GM18519 (cell line): ENCODE measurements around the gene IQCE.
"Not testable (repeated sequence)": the region's sequence is repeated elsewhere in the genome, so short reads cannot be mapped to it uniquely, and the experiment has no call there.

ENCODE experiments used
- ATAC-seq: cut with Tn5 transposase; IDR thresholded peaks from one replicate; pipeline ENCODE4 v1.9.1; 2021; ENCODE audit warnings: mild to moderate bottlenecking, moderate library complexity; ENCODE audit not compliant: unreplicated experiment, low FRiP score

The IQCE gene

DNA sequence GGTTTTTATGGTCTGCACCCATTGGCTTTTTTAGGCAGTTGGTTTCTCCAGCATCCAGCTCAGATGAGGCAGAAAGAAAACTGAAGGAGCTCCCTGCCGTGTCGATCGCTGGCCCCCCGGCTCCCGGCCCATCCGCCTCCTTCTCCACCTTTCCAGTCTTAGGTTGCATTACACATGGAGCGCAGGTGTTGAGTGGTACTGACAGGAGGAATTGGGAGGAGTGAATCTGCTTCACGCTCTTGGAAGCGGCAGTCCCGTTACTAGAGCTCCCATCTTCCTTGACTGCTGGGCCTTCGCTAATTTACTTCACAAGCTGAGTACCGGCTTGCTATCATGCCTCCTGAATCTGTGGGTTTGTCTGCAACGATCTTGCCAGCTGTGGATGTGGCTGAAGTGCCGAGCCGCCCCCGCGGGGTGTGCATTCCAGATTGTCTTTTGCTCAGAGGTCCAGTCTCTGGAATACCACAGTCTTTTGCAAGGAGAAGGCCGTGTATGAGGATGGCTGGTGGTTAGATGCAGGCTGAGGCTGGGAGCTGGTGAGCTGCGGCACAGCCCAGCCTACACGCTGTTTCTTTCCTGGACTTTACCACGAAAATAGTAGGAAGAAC is 17.1 kb downstream of the IQCE start:
- ATAC-seq = no peak

DNA sequence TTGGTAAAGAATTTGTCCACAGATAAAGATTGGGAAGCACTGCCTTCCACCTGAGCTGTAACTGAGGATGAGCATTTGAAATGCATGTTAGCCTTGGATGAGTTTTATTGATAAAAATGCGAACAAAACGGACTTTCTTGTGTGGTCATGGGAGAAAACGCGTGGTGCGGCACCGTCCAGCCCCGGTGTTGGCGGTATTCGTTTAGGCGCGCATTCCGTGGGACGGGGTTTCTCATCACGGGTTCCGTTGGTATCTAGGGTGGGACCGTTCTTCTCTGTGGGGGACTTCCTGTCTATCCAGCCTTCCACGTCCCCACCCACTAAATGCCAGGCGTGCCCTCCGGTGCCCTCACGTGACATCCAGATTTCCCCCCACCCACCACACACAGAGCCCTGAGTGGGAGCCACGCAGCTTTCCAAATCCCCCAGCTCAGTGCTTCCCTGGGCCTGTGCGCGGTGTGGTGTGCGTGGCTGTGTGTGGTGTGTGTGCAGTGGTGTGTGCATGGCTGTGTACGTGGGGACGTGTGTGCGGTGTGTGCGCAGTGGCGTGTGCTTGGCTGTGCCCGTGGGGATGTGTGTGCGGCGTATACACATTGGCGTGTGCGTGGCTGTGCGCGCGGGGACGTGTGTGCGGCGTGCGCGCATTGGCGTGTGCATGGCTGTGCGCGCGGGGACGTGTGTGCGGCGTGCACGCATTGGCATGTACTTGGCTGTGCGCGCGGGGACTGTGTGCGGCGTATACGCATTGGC is 18.1 kb downstream of the IQCE start:
- ATAC-seq = no peak

DNA sequence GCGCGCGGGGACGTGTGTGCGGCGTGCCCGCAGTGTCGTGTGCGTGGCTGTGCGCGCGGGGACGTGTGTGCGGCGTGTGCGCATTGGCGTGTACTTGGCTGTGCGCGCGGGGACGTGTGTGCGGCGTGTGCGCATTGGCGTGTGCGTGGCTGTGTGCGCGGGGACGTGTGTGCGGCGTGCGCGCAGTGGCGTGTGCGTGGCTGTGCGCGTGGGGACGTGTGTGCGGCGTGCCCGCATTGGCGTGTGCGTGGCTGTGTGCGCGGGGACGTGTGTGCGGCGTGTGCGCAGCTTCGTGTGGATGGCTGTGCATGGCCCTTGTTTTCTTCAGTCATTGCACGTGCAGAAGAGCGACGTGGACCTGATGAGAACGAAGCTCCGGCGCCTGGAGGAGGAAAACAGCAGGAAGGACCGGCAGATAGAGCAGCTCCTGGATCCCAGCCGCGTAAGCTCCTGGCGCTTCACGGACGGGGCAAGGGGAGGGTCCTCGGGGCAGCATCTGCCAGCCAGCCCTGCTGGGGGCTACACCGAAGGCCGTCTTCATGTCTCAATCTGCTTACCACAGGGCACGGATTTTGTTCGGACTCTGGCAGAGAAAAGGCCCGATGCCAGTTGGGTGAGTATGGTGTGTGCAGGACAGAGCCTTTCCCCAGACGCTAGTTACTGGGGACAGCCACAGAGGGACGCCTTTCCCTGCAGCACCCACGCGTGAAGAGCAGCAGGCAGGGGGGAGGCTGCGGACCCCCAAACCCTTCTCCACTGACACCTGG is 19.3 kb downstream of the IQCE start:
- no peak for ATAC-seq

DNA sequence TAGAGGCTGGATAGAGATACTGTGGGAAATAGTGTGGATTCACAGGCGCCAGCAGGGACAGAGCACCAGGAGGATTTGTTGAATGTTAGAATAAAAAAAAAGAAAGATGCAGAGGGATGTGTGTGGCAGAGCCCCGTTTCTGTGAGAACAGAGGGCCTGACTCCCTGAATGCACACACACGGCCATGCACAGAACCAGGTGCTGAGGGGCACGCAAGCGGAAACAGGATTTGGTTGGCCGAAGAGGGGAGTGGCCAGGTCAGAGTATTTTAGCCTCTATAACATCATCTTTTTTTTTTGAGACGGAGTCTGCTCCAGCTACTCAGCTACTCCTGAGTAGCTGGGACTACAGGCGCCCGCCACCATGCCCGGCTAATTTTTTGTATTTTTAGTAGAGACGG is 21.9 kb downstream of the IQCE start:
- no peak for ATAC-seq

DNA sequence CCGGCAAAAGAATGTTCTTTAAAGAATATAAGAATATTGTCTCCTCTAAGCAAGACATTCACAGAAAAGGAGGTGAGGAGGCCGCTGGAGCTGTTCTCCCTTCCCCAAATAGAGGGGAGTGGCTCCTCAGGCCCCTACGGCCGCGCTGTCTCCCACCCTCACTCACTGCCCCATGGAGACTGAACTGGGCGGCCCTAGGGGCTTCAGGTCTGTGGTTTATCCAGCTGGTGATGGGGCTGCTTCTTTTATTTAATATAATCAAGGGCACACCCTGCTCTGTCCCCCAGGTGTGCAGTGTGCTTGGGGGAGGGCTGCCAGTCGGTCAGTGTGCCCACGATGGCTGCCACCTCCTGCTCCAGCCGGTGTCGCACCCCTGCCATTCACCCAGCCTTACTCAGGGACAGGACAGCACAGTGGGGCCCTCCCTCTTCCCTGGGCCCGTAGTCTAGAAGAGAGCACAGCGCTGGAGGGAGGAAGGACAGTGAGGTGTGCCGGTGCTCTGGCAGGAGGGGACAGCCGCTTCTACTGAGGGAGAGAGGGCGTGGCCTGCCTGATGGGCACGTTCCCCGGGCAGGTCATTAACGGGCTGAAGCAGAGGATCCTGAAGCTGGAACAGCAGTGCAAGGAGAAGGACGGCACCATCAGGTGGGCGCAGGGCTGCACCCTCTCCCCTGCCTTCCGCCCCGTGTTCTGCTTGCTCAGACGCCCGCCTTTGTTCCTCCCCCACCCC is 23.4 kb downstream of the IQCE start:
- ATAC-seq = no peak

DNA sequence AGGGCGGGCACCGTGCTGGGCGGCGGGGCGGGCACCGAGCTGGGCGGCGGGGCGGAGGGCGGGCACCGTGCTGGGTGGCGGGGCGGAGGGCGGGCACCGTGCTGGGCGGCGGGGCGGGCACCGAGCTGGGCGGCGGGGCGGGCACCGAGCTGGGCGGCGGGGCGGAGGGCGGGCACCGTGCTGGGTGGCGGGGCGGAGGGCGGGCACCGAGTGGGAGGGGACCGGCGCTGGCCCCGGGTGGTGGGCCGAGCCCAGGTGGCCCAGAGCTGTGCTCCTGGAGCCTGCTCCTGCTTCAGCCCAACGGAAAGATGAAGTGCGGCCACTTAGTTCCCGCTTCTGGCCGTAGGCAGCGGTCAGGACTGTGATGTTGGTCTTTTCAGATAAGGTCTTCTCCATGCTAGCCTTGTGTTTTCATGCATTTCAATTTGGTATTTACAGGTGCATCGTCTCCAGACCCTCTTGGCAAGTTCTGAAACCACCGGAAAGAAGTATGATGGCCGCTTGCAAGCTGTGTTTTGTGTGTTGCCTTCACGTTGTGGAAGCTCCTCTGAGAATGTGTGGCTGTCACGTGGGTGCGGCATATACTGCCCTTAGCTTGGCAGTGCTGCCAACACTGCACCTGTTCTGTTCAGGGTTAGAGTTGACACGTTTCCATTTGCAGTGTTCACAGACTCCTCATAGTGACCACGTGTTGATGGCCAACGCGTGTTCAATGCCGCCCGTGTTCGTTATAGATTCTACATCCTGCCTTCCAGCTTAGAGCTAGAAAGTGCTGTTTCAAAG is 25.2 kb downstream of the IQCE start:
- no peak for ATAC-seq

DNA sequence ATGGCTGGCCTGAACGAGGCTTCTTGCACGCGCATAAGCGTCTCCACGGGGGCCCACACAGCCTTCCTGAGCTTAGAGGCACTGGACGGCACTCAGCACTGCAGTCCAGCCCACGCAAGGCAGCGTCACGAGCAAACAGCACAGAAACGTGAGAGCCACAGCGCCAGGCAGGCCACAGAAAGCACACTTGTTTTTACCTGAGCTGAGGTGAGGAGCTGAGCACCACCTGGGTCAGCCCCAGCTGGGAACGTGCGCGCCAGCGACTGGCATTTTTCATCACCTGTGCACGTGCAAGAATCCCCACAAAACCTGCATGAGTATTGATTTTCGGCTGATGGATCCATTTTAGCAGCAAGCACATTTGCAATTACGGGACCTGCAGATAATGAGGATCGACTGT is 26.7 kb downstream of the IQCE start:
- ATAC-seq = no peak

DNA sequence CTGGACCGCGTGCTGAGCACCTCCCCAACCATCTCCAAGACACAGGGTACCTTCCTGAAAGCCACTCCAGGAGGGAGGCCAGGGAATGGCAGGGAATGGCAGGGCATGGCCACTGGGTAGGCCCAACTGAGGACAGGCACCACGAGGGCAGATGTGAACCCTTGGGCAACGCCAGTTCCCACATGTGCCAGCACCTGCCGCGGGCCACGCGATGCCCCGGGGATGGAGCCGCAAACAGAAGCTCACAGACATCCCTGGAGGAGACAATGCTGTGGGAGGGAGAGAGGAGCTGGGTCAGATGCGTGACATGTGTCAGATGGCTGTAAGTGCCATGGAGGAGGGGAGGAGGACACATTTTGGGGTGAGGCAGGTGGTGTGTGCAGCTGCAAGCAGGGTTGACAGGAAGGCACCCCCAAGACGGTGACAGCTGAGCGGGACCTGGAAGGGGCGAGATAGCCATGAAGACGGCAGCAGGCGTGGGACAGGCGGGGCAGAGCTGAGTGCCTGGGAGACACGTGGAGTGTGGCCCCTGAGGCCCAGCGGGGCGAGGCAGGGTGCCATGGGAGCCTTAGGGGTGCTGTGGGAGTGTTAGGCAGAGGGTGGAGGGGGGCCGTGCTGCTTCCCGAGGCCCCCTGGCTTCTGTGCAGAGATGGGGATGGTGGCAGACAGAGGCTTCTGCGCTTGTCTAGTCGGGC is 27.7 kb downstream of the IQCE start:
- no peak for ATAC-seq

DNA sequence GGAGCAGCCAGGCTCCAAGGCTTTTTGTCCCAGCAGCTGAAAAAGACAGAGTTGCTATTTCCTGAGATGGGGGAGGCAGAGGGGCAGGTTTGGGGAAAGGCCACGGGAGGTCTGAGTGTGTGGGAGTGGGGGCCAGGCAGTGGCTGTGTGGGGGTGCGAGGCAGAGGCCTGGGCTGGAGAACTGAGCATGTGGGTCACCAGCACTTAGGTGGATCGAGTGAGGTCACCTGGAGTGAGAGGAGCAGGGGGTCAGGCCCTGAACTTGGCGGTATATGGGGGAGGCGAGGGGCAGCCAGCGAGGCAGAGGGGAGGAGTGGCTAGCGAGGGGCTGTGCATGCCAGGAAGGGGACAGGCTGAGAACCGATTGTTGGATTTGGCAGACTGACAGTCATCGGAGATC is 28.4 kb downstream of the IQCE start:
- no peak for ATAC-seq

DNA sequence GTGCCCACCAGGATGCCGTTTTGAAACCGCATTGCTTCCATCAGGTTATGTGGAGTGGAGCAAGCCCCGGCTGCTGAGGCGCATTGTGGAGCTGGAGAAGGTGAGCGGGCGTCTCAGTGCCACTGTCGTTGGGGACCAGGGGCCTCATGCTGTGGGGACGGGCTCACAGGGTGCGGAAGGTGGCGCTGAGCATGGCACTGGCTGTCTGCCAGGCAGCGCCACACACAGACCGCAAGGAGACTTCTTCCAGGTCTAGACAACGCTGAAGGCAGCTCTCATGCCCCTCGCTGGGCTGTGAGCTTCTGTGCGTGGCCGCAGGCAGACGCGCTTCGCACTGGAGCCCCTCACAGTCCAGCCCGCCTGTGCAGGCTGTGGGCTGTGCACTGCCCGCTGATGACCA is 29.0 kb downstream of the IQCE start:
- ATAC-seq = no peak

DNA sequence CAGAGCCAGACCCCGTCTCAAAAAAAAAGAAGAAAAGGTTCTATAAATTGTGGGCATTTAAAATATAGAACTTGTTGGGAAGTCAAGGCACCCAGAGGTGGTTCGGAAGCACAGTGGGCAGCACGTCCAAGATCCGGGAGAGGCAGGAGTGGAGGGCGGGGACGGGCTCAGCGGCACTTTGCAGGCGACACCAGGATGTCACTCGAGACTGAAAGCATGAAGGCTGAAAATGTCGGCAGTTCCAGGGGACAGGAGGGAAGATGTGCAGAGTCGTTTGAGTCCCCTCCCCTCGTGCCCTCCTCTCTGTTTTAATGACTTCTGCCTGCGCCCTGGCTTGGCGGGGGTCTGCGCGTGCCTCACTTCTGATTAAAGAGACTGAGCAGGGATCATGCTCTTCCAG is 30.6 kb downstream of the IQCE start:
- ATAC-seq = no peak

DNA sequence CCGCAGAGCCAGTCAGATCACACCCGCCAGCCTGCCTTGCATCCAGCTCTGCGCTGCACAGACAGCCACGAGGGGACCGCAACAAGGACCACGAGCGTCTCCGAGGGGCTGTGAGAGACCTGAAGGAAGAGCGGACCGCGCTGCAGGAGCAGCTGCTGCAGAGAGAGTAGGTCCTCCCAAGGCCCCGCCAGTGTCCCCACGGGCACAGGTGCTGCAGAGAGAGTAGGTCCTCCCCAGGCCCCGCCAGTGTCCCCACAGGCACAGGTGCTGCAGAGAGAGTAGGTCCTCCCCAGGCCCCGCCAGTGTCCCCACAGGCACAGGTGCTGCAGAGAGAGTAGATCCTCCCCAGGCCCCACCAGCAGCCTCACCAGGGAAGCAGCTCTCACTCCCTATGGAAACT is 31.2 kb downstream of the IQCE start:
- ATAC-seq = not testable (repeated sequence)

DNA sequence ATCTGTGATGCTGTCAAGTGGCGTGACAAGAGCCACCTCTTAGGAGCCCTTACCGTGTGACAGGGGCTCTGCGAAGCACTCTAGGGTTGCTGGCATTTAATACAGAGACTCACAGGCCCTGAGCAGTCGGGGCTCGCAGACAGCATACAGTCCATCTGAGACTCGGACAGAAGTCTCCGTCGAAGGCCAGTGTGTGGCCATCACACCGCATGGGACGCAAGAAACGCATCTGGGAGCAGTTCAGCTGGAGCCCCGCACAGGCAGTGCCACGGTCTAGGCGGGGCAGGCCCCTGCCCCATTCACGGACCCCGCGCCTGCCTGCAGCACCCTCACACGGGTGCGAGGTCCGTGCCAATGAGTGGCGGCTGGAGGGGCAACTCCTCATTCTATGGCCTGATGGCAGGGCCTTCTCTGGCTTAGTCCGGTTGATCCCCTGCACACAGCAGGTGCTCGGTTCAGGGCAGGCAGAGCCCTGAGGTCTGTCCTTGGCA is 33.6 kb downstream of the IQCE start:
- no peak for ATAC-seq

DNA sequence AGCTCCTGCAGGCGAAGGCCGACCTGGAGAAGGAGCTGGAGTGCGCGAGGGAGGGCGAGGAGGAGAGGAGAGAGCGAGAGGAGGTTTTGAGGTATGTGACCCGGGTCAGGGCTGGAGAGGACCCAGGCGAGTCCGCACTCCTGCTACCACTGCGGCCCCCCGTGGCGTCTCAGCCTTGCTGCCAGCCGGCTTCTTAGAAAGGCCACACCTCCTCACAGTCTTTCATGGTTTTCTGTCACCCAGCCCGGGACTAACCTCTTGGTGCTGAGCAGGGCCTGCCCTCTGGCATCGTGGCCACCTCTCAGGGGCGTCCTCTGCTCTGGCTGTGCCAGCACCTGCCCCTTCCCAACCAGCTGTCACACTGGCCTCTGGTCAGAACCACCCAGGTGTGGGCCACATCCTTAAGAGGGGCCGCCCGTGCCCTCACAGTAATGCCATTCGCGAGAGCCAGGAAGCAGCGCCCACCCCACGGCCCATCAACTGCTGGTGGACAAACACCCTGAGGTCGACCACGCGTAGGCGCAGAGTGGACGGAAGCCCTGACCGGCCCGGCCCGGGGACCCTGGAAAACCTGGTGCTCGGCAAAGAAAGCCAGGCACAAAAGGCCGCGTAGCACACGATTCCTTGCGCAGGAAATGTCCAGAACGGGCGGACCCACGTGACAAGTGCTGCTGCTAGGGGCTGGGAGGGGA is 34.4 kb downstream of the IQCE start:
- no peak for ATAC-seq

DNA sequence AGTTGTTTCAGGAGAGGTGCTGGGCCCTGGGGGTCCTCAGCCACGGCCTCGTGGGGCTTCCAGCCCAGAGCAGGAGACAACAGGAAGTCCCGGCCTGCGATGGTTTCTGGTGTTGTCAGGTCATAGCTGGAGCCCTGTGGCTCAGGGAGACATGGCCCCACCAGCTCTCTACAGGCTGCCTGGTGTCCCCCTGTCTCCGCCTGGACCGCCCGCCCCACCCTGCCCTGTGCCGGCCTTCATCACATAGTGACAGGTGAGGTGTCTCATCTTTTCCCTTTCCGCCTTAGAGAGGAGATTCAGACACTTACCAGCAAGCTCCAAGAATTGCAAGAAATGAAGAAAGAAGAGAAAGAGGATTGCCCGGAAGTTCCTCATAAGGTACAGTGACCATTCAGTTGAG is 35.8 kb downstream of the IQCE start:
- no peak for ATAC-seq

DNA sequence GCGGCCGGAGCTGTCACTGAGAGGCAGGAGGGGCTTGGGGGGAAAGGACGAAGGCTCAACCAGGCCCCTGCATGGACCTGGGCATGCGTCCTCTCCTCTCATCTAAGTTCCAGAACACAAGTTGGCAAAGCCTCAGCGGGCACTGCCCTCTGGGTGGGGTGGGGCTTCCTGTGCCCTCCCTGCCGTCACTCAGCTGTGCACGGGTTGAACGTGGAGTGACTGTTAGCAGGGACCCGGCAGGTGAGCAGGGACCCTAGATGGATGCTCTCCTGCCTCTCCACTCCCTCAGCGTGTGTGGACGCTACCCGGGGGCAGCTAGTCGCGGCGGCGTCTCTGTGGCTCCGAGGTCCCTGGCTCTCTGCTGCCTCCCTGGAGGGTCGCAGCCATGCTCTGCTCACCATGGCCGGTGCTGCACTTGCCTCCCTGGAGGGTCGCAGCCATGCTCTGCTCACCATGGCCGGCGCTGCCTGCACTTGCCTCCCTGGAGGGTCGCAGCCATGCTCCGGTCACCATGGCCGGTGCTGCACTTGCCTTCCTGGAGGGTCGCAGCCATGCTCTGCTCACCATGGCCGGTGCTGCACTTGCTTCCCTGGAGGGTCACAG is 36.6 kb downstream of the IQCE start:
- no peak for ATAC-seq

DNA sequence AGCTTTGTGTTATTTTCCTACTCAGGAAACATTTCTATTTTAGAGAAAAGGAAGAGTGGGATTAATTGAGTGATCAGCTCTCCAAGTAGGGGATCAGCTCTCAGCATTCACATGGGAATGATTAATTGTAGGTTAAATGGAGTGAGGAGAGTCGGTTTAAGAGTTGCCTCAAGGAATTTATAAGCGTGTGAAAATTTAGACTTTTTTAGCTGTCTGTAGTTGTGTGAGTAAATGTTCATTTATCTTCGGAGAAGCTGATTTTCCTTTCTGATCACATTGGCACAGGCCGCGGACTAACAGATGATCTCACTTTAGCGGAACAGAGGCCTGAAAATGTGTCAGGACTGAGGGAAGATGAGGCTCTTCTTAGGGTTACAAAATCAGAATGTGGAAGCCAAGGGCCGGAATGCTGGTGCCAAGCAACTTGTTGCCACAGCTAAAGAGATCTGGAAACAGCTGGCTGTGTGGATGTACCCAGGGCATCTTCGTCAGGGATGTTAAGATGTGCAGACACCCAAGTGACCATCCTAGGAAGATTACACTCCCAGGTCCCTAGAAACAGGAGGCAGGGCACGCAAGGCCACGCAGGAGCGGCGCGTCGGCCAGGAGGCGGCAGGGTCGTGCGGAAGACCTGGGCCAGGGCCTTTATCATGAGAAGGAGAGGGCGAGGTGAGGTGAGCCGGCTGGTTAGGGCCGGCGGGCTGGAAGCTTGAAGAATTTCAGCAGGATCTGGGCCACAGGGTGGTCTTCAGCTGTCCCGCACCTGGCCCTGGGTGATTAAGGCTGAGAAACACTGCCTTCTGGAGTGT is 37.9 kb downstream of the IQCE start:
- no peak for ATAC-seq

DNA sequence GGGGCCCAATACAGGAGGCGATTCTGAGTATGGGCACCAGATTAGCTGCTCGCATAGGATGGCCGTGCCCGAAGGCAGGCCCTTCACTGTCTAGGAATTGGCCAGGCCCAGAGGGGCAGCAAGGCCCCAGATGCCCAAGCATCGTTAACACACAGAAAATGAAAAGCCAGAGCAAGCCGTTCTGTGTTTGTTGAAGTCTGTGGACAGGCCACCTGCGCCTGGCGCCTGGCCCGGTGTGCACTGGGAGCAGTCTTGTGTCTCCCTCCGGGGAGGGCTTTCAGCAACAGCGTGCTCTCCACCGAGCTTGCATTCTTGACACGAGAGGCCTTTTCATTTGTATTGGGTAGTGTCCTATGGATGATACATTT is 38.5 kb downstream of the IQCE start:
- ATAC-seq = no peak
